ENCODE measurements around the gene SHC4. TPM values are rescaled to one million over a fixed set of nuclear protein-coding genes. Genes with fewer than 3 reads are reported as not detected.

Gene SHC4
- total and polyA plus RNA-seq, 7 donors, result 0.10 to 1.0 (median 0.25) TPM; not detected in 1

GRCh38 chr15:48805591-48805990, 158.1 kb downstream of the SHC4 start:
- intact Hi-C loops (cut with DNase I), result loop anchor here in 1 of 2 donors (10.0 kb wide), 1 partner anchor 451 kb away; no protein-coding TSS in a partner anchor
- Histone ChIP-seq H3K27ac (no peak overlapping the region), H3K36me3 (ENCODE audit: insufficient read depth in 1 of 2, low read depth in 1 of 2) (no peaks in the 10 kb centered on the region), H3K27me3 (ENCODE audit: insufficient read depth in 3 of 3, low read length in 2 of 3) (no peaks in the 10 kb centered on the region), H3K4me3 (no peak overlapping the region), H3K9me3 (no peaks in the 10 kb centered on the region), H3K4me1 (no peaks in the 10 kb centered on the region)
- no peak for DNase-seq
- ATAC-seq, result no peak
- no peak for TF ChIP-seq CTCF (IDR thresholded peaks at IDR 0.05)
- 45 to 87% (median 67%) methylated on average over 2 of the region's 2 CpGs for WGBS, 3 donors

GRCh38 chr15:48803877-48804276, 159.8 kb downstream of the SHC4 start:
- DNase-seq (no peak), ATAC-seq (no peak)
- intact Hi-C loops (cut with DNase I), result loop anchor here (5.0 to 10.0 kb wide), 2 partner anchors 447 to 449 kb away; no protein-coding TSS in a partner anchor
- H3K36me3 ChIP-seq (ENCODE audit: insufficient read depth in 1 of 2, low read depth in 1 of 2), result no peaks in the 10 kb centered on the region
- H3K27ac ChIP-seq, result no peak overlapping the region
- WGBS, 3 donors, result 71 to 82% (median 77%) methylated on average over 2 of the region's 2 CpGs
- H3K4me3 ChIP-seq, result no peak overlapping the region
- H3K9me3 ChIP-seq, result no peaks in the 10 kb centered on the region
- no peak for TF ChIP-seq CTCF (IDR thresholded peaks at IDR 0.05)
- no peaks in the 10 kb centered on the region for H3K27me3 ChIP-seq (ENCODE audit: insufficient read depth in 3 of 3, low read length in 2 of 3)
- H3K4me1 ChIP-seq, result no peaks in the 10 kb centered on the region

GRCh38 chr15:48802867-48803266, 160.9 kb downstream of the SHC4 start:
- Histone ChIP-seq H3K27me3 (ENCODE audit: insufficient read depth in 3 of 3, low read length in 2 of 3) (no peaks in the 10 kb centered on the region), H3K4me3 (no peak overlapping the region), H3K36me3 (ENCODE audit: insufficient read depth in 1 of 2, low read depth in 1 of 2) (no peaks in the 10 kb centered on the region), H3K4me1 (no peaks in the 10 kb centered on the region), H3K27ac (no peak overlapping the region), H3K9me3 (no peaks in the 10 kb centered on the region)
- no peak for TF ChIP-seq CTCF (IDR thresholded peaks at IDR 0.05)
- intact Hi-C loops (cut with DNase I), result loop anchor here (5.0 to 10.0 kb wide), 2 partner anchors 446 to 448 kb away; no protein-coding TSS in a partner anchor
- DNase-seq (no peak), ATAC-seq (no peak)

- Histone ChIP-seq H3K36me3 (ENCODE audit: insufficient read depth in 1 of 2, low read depth in 1 of 2) (no peaks in the 10 kb centered on the region), H3K9me3 (no peaks in the 10 kb centered on the region), H3K4me1 (no peaks in the 10 kb centered on the region), H3K27ac (no peak overlapping the region), H3K27me3 (ENCODE audit: insufficient read depth in 3 of 3, low read length in 2 of 3) (no peaks in the 10 kb centered on the region), H3K4me3 (no peak overlapping the region)
- 79 to 87% (median 80%) methylated on average over 3 of the region's 3 CpGs for WGBS, 3 donors
- DNase-seq, result no peak
- no peak for ATAC-seq
- intact Hi-C loops (cut with DNase I), result loop anchor here (5.0 to 10.0 kb wide), 2 partner anchors 445 to 447 kb away; no protein-coding TSS in a partner anchor
- no peak for TF ChIP-seq CTCF (IDR thresholded peaks at IDR 0.05)
Measured at GRCh38 chr15:48802257-48802656, 161.5 kb downstream of the SHC4 start.

Measured in psoas muscle (tissue), 8 donors.